Fibroblast of skin of left quadriceps (primary cell): Measurements from ENCODE around the gene PCSK6.
"Not testable (repeated sequence)": the region's sequence is repeated elsewhere in the genome, so short reads cannot be mapped to it uniquely, and the experiment has no call there.

Experiments
- DNase-seq, 2 experiments: peaks; one replicate each; pipeline ENCODE4 v3.0.0-alpha.2; 2013; ENCODE audit warnings: low read depth in 2 of 2

PCSK6 gene

DNA sequence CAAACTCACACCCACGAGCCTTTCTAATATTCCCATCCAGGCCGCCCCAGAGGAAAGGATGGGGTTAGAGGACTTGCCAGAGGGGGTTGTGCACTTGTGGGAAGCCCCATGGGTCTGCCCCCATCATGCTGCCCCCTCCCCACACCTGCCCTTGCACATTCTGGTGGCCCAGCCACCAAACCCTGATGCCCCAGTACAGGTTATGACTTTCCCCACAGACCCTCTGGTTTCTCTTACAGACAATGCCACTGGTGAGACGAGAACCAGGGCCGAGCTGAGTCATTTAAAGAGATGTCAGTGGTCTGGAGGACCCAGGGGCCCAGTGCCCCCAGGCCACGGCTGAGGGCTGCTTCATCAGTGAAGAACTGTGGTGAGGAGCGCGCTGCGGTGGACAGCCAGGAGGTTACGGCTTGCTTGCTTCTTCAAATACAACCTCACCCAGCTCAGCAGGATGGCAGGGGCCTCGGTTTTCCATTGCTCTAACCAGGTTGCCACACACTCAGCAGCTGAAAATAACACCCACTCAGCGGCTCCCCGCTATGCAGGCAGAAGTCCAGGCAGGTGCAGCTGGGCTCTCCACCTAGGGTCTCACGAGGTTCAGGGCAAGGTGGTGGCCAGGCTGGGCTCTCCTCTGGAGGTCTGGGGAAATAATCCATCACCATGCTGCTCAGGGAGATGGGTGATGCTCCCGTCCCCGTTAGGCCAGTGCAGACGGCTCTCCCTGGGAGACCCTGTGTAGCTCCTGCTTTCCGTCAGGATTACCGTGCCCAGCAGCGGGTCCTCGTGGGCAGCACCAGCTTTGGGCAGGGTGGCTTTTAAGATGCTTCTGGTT is 180.7 kb downstream of the PCSK6 start:
- no peak for DNase-seq

DNA sequence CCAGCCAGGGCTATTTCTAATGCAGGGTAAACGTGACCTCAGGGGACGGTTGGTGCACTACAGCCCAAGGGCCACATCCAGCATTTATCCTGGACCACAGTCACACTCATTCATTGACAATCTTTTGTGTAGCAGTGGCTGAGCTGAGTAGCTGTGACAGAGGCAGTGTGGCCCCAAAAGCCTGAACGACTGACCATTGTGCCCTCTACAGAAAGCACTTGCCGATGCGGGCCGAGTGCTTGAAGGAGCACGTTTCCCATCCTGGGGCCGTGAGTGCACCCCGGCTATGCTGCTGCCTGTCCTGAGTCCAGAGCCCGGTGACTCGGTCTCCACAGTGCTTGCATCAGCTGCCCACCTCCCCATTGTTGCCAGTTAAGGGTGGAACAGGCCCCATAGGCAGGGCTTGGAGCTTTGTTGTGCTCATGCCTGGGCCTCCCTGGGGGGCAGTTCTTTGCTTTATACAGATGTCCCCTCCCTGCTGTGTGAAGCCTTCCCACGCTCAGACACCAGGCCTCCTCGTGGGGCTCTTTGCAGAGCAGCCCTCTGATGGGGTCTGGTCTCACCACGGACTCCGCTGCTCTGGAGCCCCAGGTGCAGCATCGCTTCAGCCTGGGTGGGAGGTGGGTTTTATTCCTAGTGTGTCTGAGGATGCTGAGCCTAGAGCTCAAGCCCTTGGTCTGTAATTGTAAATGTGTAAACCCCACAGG is 181.5 kb downstream of the PCSK6 start:
- no peak for DNase-seq

DNA sequence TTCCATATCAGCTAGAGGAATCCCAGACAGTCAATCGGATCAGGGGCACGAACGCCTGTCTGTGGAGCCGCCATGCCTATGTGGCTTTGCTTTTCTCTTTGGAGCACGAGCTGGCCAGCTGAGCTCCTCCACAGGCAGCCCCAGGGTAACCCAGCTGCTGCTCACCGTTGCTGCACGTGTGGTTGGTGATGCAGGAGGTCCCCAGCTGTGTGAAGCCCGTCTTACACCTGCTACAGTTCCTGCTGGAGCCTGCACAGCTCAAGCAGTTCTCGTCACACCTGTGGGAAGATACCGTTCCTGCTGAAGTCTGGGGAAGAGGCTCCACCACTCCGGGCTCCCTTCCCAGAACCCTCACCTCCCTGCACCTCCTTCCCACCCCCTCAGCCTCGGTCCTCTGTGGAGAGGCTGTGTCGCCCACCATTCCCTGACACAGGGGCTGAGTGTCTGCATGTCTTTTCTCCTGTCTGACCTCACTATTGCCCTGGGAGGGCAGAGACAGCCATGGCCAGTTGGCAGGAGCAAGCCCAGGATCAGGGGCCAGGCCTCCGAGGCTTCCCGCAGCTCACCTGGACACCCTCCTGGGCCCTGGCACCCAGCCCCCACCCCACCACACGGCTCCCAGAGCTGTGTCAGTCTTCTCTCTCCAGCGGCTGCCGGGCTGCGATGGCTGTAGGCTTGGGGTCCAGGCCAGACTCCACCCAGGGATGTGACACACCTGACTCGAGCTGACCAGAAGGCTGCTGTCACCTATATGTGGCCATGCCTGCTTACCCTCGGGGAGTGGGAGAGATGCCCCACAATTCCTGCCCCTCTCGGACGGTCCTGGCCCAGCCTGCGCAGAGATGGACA is 182.2 kb downstream of the PCSK6 start:
- no peak for DNase-seq

DNA sequence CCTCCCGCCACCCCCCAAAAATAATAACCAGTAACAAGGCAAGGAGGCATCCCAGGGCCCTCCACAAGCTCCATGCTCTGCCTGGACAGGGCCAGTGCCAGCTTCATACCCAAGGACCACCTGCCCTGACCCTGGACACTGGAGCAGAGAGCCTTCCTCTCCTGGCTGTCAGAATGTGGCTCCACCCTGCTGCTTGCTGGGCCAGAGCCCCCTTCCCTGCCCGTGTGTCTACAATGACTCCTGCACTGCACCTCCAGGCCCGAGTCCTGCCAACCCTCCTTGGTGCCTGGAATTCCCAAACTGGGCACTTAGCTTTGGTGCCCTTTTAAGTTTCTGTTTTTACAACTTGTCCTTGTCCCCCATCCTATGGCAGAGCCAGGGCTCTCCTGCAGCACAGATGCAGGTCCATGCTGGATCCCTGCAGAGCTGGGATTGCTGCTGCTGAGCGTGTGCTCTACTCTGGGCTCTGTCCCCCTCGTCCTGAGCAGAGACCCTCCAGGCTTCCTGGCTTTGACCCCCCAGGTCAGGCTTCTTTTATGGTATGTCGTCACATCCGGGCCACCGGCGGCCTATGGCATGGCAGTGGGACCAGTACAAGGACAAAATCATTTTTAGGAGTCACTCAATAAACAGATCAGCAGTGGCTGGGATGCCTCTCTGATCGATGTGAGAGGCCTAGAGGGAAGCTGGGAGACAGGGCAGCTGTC is 183.0 kb downstream of the PCSK6 start:
- DNase-seq = no peak

DNA sequence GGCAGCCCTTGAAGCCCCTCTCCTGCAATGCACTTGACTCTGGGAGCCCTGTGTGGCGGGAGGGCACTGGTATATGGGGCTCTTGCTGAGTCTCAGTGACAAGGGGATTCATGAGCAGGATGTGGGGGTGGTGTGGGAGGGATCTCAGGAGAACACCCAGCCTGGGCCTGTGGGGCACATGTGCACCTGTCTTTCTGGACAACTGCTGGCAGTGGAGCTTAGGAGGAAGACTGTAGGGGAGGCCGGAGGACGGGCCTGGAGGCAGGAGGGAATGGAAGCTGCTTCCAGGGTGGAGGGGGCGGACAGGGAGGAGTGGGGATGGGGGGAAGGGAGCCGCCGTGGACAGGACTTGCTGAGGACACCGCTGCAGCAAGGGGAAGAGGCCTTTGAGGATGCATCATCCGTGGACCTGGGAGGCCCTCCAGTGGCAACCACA is 183.7 kb downstream of the PCSK6 start:
- no peak for DNase-seq

DNA sequence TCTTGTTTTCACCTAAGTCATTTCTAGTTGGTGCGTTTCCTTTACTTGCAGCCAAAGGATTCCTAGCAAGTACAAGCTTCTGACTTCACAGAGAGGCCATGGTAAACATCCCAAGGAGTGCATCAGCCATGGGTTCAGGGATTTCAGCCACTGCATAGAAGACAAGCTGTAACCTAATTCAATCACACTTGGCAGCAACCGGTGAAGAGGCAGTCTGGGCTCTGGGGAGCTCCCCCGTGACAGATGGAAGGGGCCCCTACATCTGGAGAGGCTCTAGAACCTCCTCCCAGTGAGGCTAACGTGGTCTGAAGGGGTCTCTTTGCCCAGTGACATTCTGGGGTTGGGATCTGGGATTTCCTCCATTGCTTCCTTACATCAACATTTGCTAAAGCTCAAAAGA is 186.1 kb downstream of the PCSK6 start:
- DNase-seq = no peak

DNA sequence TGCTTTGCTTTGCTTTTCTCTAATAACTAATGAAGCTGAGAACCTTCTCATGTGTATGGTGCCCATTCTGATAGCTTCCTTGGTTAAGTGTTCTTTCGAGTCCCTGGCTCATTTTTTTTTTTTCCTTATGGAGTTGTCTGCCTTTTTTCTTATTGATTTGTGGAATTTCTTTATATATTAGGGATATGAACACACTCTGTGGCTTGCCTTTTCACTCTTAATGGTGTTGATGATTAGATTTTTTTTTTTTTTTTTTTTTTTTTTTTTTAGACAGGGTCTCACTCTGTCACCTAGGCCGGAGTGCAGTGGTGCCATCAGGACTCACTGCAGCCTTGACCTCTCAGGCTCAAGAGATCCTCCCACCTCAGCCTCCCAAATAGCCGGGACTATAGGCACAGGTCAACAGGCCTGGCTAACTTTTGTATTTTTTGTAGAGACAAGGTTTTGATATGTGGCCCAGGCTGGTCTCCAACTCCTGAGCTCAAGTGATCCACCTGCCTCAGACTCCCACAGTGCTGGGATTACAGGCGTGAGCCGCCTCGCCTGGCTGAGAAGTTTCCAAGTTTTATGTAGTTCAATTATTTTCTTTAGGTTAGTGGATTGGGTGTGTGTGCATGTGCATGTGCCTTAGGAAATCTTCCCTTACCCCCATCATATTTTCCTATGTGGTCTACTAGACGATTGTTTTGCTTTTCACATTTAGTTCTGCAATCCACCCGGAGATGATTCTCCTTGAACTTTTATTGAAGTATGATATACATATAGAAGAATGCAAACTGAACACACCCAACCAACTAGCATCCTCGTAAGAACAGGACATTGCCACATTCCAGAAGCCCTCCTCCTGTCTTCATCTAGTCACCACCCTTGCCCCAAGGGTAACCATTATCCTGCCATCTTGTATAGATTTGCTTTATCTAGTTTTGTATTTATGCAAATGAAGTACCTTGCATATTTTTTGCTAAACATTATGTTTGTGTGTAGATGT is 192.8 kb downstream of the PCSK6 start:
- DNase-seq = peak in 1 of 2 experiments; percentile 13

DNA sequence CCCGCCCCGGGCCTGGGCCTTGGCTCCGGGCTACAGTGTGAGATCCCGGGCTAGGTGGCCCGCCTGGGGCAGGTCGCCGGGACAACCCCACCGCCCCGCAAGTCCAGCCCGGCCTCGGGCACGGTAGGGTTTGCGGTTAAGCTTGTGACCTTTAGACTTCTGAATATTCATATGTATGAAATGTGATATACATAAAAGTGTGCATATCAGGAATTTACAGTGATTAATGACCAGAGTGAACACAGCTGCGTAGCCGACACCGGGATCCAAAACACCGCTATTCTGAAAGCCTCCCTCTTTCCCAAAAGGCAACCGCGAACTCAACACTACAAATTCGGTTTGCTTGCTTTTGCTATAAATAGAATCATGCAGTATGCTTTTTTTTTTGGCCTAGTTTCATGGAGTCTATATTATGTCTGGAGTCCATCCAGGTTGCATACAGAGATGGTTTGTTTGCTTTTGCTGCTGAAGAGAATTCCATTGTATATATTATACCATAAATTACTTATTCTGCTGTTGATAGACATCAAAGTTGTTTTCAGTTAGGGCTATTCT is 193.8 kb downstream of the PCSK6 start:
- peak; percentile 60 to 64 for DNase-seq

DNA sequence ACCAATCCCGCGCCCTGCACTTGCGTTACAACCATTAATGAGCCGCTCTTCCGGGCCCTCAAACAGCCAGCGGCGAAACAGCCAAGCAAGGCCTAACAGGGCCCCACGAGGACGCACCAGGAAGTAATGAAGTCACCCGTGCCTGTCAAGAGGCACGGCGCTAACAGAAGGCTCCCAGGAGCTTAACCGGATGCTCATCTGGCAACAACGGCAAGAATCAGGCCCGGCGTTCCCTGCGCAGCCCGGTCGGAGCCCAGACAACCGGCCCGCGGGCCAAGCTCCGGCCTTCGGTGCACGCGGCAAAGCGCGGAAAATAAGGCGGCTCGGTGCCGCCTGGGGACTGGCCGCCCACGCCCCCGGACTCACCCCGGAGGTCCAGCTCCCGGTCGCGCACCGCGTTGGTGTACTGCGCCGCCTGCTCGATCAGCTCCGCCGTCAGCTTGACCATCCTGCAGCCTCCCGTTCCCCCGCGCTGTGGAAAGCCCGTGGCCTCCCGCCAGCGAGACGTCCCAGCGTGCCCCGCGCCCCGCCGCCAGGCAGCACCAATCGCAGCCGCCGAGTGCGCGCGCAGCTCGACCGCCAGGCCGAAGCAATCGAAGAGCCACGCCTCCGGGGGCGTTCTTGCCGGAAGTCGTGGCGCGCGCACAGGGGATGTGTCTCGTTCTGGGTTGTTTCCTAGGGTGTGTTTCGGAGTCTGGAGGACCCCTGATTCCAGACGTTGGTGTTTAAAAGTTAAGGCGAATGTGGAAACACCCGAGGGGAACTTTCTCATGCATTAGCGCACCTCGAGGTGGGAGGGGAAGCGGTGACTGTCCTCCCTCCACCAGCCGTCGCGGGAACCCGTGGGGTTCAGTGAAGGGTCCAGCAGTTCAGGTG is 194.5 kb downstream of the PCSK6 start, which contains the start of gene SNRPA1:
SNRPA1 (minus strand) TSS at position 518 of the 876 bp plus-strand sequence; CDS start at position 448, 70 bp downstream.
- peak; percentile 88 to 89 for DNase-seq

DNA sequence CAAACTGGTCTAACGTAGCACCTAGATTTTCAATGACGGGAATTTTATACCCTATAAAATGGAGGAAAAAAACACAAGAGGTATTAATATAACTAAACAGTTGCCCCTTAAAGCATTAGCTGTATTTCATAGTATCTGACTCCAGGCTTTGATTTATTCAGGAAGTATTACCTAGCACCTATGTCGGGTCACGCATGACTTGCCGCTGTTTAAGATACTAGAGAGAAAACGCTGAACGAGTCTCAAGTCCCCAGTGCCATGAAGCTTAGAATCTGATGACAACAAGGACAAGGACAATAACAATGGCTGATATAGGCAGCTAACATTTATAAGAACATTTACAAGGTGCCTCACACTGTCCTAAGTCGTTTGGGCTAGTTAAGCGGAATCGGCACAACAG is 196.4 kb downstream of the PCSK6 start:
- no peak for DNase-seq

DNA sequence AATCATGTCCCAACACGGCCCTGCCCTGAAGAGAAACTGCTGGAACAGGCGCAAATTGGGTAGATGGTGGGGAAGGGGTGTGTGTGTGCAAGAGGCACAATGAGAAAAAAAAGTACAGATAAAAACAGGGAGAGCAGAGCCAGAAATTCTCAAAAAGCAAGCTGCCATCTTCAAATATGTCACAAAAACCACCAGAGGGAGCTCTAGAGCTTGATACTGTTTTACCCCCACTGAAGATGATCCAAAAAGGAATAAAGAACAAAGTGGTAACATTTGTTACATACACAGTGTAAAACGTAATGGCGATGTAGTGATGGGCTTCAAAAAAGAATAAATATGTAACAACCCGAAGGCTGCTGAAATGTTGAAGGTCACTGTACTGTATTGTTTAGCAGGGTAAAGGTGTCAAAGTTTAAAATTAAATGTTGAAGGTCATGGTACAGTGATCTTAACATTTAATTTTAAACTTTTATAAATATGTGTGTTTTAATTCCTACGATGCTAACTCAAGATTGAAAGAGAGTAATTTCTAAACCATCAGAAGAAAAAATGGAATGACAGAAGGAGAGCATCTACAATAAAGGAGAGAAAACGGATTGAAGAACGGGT is 200.5 kb downstream of the PCSK6 start:
- DNase-seq = no peak

DNA sequence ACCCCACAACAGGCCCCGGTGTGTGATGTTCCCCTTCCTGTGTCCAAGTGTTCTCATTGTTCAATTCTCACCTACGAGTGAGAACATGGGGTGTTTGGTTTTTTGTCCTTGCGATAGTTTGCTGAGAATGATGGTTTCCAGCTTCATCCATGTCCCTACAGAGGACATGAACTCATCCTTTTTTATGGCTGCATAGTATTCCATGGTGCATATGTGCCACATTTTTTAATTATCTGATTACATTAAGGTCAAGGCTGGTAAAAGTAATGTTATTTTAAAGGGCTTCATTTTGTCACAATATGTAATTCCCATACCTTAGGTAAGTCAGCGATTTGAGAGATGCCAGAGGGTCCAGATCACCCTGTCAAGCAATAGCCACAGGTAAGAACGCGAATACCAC is 202.2 kb downstream of the PCSK6 start:
- not testable (repeated sequence) for DNase-seq

DNA sequence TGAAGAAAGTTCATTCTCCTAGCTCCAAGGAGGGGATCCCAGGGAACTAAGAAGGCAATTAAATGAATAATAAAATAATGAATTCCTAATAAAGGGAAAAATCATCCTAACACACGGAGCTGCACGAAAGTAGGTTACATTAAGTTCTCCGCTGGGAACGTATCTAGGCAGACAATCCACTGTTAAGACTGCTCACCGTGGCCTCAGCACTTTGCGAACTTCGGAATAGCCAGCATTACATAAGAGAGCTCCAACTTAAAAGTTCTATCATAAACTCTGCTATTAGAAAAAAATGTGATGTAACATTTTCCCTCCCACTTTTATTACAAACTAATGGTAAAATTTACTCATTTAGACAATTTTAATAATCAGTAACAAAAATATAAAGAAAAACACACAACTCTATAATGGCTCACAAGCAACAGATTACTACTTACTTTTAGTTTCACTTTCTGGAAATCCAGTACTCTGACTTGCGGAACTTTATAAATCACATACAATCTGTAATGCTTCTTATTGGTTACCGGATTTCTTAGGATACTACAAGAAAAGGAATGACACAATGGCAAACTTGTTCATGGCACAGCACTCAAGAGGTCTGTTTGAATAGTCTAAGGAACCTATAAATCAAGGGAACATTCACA is 202.9 kb downstream of the PCSK6 start:
- DNase-seq = no peak

DNA sequence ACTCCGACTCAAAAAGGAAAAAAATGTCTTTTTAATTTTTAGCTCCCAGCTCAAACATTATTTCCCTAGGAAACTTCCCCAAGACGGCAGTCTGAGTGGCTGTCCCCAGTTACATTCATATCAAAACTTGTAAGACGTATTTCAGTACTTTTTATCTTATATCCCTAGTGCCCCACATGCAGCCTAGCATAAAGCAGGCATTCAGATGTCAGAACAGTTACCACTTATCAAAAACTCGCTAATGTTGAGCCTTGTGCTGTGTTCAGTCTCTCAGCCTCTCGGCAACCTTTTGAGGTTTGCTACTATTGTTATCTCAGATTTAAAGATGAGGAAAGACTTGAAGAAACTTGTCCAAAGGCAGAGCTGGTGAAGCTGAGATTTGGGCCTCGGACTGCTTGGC is 205.6 kb downstream of the PCSK6 start:
- no peak for DNase-seq

DNA sequence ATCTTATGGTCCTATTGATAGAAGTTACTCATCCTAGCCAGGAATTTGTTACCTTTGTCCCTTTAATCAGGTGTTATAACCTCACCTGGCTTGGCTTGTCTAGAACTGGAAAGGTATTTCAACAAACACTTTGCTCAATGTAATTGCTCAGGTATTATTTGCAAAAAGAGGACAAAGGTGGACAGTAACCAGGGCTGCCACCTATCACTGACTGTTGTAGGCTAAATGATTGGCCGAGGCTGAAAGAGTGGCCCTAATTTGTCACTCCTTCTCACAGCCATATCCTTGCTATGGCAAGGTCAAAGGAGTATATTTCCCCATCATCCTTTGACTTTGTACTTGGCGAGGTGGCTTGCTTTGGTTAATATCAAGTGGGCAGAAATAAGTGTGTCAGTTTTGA is 209.5 kb downstream of the PCSK6 start:
- no peak for DNase-seq

DNA sequence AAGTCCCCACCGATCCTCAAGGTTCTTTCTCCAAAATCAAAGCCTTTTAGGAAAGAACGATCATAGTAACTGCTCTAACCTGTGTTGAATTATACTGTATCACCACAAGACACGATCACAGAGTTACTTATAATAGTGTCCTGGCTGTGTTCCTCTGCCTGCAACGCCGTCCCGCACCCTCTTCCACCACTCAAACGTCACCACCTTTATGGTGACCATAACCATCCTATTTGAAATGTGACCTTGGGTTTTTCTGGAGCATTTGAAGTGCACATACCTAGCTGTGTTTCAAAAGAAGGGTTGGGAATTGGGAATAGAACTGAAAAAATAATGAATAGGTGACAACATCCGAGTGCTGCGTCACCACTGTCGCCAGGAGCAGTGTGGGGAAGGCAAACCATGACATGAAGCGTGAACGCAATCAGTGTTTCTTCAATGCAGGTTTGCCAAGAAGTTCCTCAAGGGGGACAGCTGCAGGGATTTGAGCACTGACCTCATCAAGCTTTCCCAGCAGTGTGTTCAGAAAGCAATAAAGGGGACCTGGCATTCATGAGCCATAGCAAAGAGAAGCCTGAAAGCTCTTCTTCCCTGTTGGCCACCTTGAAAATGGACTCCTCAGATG is 211.5 kb downstream of the PCSK6 start:
- no peak for DNase-seq

DNA sequence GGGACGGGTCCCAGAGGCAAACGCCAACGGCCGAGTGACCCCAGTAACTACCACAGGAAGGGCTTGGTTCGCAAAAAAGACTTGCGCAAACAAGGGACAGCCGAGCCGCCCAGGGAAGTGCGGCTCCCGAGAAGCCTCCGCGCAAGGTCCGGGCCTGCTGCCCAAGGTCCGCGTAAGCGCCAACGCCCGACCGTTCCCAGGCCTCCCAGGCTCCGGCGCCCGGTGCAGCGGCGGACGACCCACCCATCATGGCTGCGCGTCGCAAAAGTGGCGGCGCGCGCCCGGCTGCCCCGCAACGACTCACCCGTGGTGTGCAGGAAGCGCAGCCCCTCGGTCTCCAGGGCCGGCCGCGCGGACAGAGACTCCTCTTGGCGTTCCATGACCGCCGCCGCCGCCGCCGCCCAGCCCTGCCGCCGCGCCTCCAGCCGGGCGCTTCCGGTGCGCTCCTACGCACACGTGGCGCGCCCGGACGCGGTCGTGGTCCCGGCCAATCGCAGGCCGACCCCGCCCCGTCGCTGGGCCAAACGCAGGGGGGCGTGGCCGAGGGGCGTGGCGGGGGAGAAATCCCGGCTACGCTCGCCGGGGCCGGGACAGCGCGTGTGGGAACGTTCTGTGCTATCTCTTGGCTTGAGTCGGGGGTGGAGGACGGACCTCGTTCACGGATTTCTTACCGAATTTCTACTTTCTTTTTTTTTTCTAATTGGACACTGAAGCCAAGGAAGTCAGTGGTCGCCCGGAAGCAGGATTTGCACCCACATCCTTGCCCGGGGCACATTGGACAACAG is 212.3 kb downstream of the PCSK6 start, which contains the start of gene SELENOS:
SELENOS (minus strand) TSS at position 448 of the 785 bp plus-strand sequence; CDS start at position 380, 68 bp downstream.
- DNase-seq = peak; percentile 73 to 78
